ENCODE data around the gene LIN7B. TPM values are rescaled to one million over a fixed set of nuclear protein-coding genes. Genes with fewer than 3 reads are reported as not detected.

The LIN7B gene
- total and polyA plus RNA-seq, 2 experiments from 2014 or later: 1.2 to 10.5 TPM

DNA sequence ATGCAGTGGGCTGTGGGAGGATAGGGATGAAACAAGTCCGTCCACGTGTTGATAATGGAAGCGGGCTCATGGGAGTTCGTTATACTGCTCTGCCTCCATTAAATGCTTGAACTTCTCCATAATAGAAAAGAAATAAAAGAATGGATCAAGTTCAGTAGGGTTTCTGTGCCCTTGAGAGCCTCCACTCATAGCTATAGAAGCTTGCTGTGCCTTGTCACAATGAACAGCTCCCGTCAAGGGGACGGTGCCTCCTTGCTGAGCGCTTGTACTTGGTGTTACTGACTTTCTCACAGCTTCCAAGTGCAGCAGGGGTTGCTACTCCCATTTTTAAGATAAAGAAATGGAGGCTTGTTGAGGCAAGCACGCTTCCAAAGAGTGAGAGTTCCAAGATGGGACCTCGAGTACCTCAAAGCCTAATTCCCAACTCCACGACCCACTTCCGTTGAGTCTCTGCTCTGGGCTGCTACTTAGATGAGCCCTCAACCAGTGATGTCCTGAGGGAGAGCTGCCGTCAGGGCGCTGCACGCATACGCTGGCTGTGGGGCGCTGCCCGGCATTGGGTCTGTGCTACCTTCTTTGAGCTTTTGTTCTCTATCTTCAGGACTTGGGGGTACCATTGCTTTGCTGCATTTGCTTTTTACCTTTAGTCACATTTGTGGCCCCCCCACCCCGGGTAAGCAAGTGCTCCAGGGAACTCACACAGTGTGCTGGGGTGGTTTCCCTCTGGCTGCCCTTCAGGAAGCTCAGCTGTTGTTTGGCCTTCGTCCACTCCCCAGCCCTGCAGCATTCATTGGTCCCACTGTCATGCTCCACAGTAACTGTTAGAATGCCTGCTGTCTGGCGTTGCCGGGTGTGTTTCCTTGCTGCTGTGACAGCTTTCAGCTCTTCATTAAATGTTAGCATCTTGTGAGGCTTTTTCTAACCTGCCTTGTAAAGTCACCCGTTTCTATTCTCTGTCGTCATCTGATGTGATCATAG lies 19.4 kb upstream of the LIN7B start:
- TF ChIP-seq EZH2 (IDR thresholded peaks at IDR 0.05; ENCODE audit: low read depth, unreplicated experiment) (no peak), STAT1 (IDR thresholded peaks at IDR 0.05; ENCODE audit: unreplicated experiment) (no peak), NANOG (IDR thresholded peaks at IDR 0.05; ENCODE audit: borderline replicate concordance) (no peak), JUNB (IDR thresholded peaks at IDR 0.05; ENCODE audit: unreplicated experiment) (no peak), ZNF331 (CRISPR knock-in tag; IDR thresholded peaks at IDR 0.05; ENCODE audit: low read depth) (no peak)
- TF ChIP-seq, protein P1, sequence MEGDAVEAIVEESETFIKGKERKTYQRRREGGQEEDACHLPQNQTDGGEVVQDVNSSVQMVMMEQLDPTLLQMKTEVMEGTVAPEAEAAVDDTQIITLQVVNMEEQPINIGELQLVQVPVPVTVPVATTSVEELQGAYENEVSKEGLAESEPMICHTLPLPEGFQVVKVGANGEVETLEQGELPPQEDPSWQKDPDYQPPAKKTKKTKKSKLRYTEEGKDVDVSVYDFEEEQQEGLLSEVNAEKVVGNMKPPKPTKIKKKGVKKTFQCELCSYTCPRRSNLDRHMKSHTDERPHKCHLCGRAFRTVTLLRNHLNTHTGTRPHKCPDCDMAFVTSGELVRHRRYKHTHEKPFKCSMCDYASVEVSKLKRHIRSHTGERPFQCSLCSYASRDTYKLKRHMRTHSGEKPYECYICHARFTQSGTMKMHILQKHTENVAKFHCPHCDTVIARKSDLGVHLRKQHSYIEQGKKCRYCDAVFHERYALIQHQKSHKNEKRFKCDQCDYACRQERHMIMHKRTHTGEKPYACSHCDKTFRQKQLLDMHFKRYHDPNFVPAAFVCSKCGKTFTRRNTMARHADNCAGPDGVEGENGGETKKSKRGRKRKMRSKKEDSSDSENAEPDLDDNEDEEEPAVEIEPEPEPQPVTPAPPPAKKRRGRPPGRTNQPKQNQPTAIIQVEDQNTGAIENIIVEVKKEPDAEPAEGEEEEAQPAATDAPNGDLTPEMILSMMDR (conservative IDR thresholded peaks at IDR 0.05; ENCODE audit: low read depth in 2 of 2): no peak
- H3K4me3 Mint-ChIP-seq: no peak overlapping the region
- H3K36me3 ChIP-seq (ENCODE audit: insufficient read depth): peaks cover 39% of the 10 kb centered on the region

DNA sequence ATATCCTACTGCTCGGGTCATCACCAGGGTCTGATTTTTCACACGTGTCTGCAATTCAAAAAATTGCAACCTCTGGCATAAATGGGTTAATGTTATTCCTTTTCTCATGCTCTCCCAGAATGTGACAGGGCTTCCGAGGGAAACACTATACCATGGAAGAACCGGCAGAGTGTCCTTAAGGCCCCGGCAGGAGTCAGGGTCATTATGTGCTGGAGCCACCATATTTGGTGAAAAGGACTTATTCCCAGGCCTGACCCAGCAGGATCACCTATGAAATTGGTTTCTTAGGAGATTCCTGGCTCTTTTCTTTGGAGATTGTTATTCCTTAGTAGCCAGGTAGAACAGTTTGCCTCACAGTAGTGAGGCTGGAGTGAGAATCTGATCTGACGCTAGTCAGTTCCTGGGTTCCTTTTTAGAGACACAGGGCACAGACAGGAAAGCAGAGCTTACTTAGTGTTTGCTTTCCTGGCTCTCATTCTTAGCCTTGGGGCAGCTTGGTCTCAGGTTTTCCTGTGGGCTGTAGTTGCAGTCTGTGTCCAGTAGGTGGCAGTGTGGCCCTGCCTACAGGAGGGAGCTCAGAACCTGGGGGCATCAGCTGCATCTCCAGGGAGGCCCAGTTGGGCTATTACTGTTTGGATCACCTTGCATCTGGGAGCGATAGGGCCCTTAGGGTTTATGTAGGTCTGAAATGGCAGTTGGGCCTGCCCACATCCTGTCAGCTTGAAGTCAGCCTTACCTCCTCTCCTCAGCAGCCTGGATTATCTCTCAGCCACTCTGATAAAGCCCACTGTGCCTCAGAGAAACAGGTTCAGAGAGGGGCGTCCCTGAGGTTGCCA lies 16.5 kb upstream of the LIN7B start:
- H3K79me2 ChIP-seq (replicated peaks; ENCODE audit: insufficient read depth): peaks cover 51% of the 10 kb centered on the region
- Mint-ChIP-seq H3K4me3 (no peak overlapping the region), H3K36me3 (ENCODE audit: low read depth) (peaks cover 90% of the 10 kb centered on the region), H3K9me3 (no peaks in the 10 kb centered on the region), H3K27ac (no peak overlapping the region; the same call in 1 of the 2 replicates), H3K27me3 (ENCODE audit: insufficient read depth, low read depth, poor library complexity) (peaks cover 11% of the 10 kb centered on the region), H3K4me1 (peaks cover 15% of the 10 kb centered on the region)
- H3K4me1 ChIP-seq (ENCODE audit: insufficient read depth): no peaks in the 10 kb centered on the region
- H3K9me2 ChIP-seq (ENCODE audit: insufficient read depth): no peaks in the 10 kb centered on the region
- peaks cover 46% of the 10 kb centered on the region for H4K20me1 ChIP-seq (replicated peaks; ENCODE audit: insufficient read depth)
- ATAC-seq (peak; percentile 87), DNase-seq (ENCODE audit: low spot score) (peak; percentile 85)
- no peak overlapping the region for H3K4me2 ChIP-seq
- peaks cover 45% of the 10 kb centered on the region for H3F3A ChIP-seq (replicated peaks; ENCODE audit: low read depth)
- peaks cover 33% of the 10 kb centered on the region for H3K36me3 ChIP-seq (ENCODE audit: insufficient read depth)
- H3K4me3 ChIP-seq: no peak overlapping the region
- H3K27me3 ChIP-seq (ENCODE audit: insufficient read depth): no peaks in the 10 kb centered on the region
- H3K27ac ChIP-seq (ENCODE audit: low read depth): peak overlapping the region; percentile 80; the same call in 1 of the 2 replicates
- no peak overlapping the region for H2AFZ ChIP-seq
- TF ChIP-seq, protein P1 (conservative IDR thresholded peaks at IDR 0.05; ENCODE audit: low read depth in 2 of 2): peak; percentile 98 to 99
- no peak for TF ChIP-seq CREB1 (CRISPR knock-in tag; IDR thresholded peaks at IDR 0.05; ENCODE audit: low read depth)

More for the DNA sequence above, 19.4 kb upstream of the LIN7B start:
- Histone ChIP-seq H3F3A (replicated peaks; ENCODE audit: low read depth) (peaks cover 62% of the 10 kb centered on the region), H3K27me3 (ENCODE audit: insufficient read depth) (no peaks in the 10 kb centered on the region), H3K27ac (ENCODE audit: low read depth) (no peak overlapping the region), H3K9me2 (ENCODE audit: insufficient read depth) (no peaks in the 10 kb centered on the region), H3K79me2 (replicated peaks; ENCODE audit: insufficient read depth) (peaks cover 72% of the 10 kb centered on the region), H3K4me1 (ENCODE audit: insufficient read depth) (no peaks in the 10 kb centered on the region), H3K4me3 (no peak overlapping the region), H4K20me1 (replicated peaks; ENCODE audit: insufficient read depth) (peaks cover 59% of the 10 kb centered on the region), H3K4me2 (no peak overlapping the region), H2AFZ (no peak overlapping the region)
- peak overlapping the region; percentile 44; the same call in 1 of the 2 replicates for H3K27ac Mint-ChIP-seq
- peaks cover 4% of the 10 kb centered on the region for H3K27me3 Mint-ChIP-seq (ENCODE audit: insufficient read depth, low read depth, poor library complexity)
- H3K9me3 Mint-ChIP-seq: no peaks in the 10 kb centered on the region
- peaks cover 93% of the 10 kb centered on the region for H3K36me3 Mint-ChIP-seq (ENCODE audit: low read depth)
- ATAC-seq: no peak; the same call in 2 of the 3 replicates
- H3K4me1 Mint-ChIP-seq: 0 out of 3 replicates have a peak, but pooled peaks cover 5% of the 10 kb centered on the region
- DNase-seq (ENCODE audit: low spot score): no peak

Measured in GM23338 (cell line).